Measurements from ENCODE around the gene PDX1.

The PDX1 gene

DNA sequence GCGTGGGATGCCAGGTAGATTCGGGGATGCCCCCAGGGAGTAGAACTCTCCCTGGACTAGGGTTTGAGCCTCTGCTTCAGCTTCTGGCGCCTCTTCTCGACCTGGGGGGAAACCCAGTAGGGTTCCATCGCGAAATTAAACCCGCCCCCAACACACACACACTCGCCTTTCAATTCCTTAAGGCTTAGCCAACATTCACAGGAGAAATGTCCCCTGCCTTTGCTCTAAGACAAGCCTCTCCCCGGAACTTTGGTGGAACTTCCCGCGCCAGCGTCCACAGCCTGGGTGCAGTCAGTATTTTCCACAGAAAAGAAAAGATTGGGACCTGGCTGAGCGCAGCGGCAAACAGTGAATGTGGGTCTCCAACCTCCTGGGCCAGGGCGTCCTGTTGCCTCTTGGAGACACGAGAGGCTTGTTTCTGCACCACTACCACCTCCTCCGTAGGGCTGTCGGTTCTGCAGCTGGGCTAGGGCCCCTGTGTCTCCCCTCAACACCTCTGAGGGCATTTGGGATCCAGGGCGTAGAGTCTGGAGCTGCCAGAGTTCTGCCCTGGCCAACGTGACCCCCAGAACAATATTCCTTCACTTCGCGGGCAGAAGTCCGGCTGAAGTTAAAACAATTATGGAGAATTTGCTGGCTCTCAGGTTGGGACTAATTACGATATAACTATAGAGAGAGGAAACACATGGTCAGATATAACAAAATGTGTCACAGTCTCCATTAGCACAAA lies 3.2 kb downstream of the PDX1 start:
- DNase-seq, result no peak

DNA sequence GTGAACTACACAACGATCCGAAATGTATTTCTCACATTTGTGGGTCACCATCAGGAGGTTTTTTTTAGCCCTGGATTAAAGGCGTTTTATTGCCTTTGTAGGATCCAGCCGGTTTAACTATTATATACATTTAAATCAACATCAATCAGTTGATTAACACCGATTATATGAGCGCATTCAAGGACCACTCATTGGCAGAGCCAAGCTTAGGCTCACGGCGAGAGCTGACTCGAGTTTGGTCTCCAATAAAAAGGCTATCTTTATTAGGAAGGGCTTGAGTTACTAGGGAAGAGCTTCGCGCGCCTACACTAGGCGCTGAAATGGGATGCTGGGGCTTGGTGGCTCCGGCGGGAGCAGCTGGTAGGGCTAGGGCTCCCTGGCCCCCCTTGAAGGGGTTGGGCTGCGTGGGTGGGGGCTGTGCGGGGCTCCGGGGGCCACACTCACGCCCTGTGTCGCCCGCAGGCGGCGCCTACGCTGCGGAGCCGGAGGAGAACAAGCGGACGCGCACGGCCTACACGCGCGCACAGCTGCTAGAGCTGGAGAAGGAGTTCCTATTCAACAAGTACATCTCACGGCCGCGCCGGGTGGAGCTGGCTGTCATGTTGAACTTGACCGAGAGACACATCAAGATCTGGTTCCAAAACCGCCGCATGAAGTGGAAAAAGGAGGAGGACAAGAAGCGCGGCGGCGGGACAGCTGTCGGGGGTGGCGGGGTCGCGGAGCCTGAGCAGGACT lies 4.2 kb downstream of the PDX1 start:
- DNase-seq, result no peak

GRCh38 chr13:27924529-27925141 lies 4.8 kb downstream of the PDX1 start:
- DNase-seq, result no peak

- DNase-seq, result no peak
Measured at GRCh38 chr13:27925220-27925991, 5.6 kb downstream of the PDX1 start.

DNA sequence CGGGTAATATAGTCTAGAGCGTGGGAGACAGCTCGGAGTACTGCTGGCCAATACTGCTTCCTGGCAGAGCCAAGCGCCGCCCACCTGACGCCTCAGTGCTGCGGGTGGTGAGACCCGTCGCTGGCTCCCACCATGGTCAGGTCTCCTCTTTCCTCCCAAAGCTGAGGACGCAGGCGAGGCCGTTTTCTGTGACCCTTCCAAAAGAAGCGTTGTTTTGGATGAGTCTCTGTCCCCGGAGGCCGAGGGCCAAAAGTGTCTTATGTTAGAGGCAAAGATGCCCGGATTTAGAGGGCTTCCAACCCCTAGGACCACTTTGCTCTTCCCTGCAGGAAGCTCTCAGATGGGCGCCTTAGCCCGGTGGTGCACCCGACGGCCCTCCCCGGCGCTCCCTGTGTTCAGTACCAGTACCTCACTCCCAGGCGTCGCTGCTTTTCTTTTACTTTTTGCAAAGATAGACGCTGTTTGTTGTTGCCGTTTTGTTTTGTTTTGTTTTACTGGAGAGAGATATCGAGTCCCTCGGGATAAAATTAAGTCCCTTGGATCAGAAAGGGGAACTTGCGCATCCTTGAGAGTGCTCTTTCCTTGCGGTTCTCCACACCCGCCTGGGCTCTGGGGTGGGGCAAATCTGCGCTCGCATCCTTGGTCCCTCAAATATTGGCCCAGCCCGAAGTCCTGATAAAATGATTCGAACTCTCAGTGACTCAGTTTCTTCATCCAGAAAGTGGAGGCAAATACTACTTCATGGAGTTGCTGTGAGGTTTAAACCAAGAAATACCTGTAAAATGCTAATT lies 7.0 kb downstream of the PDX1 start:
- DNase-seq, result no peak

GRCh38 chr13:27927444-27928352 lies 7.9 kb downstream of the PDX1 start:
- DNase-seq, result no peak

GRCh38 chr13:27928353-27928804 lies 8.6 kb downstream of the PDX1 start:
- DNase-seq, result no peak

- DNase-seq, result no peak
Measured at GRCh38 chr13:27928805-27929753, 9.3 kb downstream of the PDX1 start.

DNA sequence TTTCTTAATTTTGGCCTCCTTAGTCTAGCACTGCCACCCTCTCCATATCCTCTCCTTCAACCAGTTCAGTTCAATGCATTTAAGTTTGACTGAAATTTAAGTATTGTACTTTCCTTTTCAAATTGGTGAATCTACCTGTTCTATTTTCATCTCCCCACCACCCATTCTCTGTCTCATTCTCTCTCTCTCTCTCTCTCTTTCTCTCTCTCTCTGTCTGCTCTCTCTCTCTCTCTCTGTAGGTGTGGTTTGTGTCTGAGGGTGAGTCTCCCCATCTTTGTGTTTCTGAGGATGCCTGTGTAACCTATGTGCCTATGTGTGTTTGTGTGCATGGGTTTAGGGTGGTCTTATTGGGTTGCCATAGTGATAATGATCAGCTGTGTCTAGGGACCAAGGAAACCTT lies 10.1 kb downstream of the PDX1 start:
- no peak for DNase-seq

- DNase-seq, result no peak
Measured at GRCh38 chr13:27933118-27933517, 13.3 kb downstream of the PDX1 start.

DNA sequence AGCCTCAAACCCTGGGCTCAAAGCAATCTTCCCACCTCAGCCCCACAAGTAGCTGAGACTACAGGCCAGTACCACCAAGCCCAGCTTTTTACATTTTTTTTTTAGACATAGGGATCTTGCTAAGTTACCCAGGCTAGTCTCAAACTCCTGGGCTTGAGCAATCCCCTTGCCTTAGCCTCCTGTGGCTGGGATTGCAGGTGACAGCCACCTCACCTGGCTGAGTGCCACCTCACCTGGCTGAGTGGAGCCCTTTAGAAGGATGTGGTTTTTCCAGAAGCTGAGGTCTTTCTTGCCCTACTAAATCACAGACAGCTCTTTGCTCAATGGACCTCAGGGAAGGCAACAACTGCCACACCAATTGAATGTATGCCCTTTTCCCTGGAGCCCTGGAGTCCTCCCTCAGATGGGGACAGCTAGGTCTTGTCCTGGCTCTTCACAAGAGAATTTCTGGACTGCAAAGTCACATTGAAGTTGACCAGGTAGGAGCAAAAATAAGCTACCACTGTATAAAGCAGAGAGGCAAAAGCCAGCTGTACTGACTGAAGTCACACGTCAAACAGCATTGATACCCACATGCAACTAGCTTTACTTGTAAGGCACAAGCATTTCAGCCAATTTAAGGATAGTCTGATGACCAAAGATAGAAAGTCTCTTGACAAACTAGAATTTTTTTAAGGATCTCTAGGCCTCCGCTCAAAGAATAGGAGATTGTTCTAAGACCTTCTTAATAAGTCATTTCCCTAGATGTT lies 14.0 kb downstream of the PDX1 start:
- no peak for DNase-seq

- DNase-seq, result no peak
Measured at GRCh38 chr13:27942972-27943371, 23.2 kb downstream of the PDX1 start.

- DNase-seq, result no peak
Measured at GRCh38 chr13:27952876-27953675, 33.3 kb downstream of the PDX1 start.

DNA sequence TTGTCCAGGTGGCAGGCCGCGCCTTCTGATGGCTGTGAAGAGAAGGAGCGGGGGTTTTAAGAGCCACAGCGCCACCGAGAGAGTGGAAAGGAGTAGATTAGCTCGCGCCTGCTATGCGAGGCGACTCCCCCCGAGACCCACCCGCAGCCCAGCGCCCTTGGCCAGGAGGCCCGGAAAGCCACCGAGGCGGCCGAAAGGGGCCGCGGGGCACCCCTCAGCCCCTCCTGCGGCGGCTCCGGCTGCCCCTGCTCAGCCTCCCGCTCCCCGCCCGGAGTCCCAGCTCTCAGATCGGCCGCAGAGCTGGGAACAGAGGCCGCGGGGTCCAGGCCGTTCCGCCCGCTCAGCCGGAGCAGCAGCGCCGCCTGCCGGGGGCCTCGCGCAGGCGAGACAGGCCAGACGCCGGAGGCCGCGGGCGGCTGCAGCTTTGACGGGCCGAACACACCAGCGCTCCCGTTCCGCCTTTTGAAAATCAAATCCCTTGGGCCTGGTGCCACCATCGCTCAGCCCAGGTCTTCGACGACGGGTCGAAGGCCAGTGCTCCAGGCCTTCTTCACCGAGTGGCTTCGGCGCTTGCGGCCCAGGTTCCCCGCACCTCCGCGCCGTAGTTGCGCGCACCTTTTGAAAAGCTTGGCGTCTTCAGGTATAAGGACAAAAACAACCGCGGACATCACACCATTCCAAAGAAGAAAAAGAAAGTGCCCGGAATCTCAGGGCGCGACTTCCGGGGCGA lies 34.0 kb downstream of the PDX1 start:
- peak in 31 of 58 donors; percentile 3 to 47 (median 19) for DNase-seq

GRCh38 chr13:27954406-27954851 lies 34.6 kb downstream of the PDX1 start:
- DNase-seq, result no peak

DNA sequence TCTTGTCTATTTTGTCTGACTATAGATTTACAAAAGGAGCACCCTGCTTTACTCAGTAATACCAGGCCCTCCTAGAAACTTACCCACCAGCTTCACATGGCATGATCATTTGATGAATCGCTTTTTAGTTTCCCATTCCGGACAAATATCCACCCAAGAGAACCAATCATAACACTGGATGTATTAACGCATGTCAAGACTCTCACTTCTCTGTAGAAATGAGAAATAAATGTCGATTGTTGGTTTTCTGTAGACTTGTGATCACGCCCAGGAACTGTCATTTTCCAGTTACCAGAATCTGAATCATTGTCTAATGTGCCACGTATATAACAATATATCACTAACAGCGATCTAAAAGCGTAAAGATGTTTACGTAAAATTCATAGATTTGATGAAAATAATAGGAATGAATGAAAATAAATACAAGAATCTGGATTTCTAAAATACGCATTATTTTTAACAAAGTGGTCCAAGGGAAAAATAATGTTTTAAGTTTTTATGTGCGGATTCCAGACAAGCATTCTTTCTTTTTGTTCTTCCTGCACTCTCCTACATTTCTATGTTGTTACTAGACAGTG lies 35.3 kb downstream of the PDX1 start:
- DNase-seq, result no peak
